Heart left ventricle (tissue), 13 donors: ENCODE measurements around the gene SMARCB1.

Source experiments
- CTCF ChIP-seq, 12 donors: fragments of 200-600 bp; sonication (generic) in 4 of 12; IDR thresholded peaks; one replicate each; pipeline versions ENCODE4 v1.5.0 to v1.8.0; 2018 to 2022; ENCODE audit warnings: antibody characterized with exemption in 12 of 12, mild to moderate bottlenecking in 5 of 12
- POLR2A ChIP-seq, 2 donors: fragments of 450-650 bp; IDR thresholded peaks; one replicate each; pipeline ENCODE4 v1.6.1; 2017; ENCODE audit warnings: antibody characterized with exemption in 2 of 2, mild to moderate bottlenecking in 2 of 2, moderate library complexity in 2 of 2
- donor health status: ischemic (EF 13 %, LVEDD 7.1; RV severe dilation, severe dysfunction).
- donor health status: DM: no; HTN: yes; CAD: no.
- donor health status: DM: no; HTN: no; CAD: no.
- donor health status: ischemic (EF 25% LVEDD 6.9; RV normal size, moderate dysfunction).
- donor health status: ischemic (EF 25% LVEDD 5.7; RV mildly dilated, moderate dysfunction).
- donor health status: ischemic (EF 35%, LVEDD 5.7; RV mildly dilated, moderate dysfunction).
- donor health status: nonischemic (EF 11% LVEDD 7.7; RV severe dilation, severe dysfunction).
- donor health status: DM: yes; HTN: yes; CAD: no.
- donor health status: PGD.
- donor health status: ischemic (EF 29% LVEDD 5.4; RV normal size, mild dysfunction).
- donor health status: nonischemic (EF 23%, LVEDD 6.1; RV moderate dilation, normal function).

GRCh38 chr22:23789121-23789520 lies 2.4 kb downstream of the SMARCB1 start:
- TF ChIP-seq CTCF (IDR thresholded peaks at IDR 0.05) = no peak
- TF ChIP-seq POLR2A (IDR thresholded peaks at IDR 0.05) = no peak
